PFSK-1 (cell line): ENCODE results near the gene HOMER2.

Experiments
- FOXP2 ChIP-seq: optimal IDR thresholded peaks from 2 replicates; pipeline ENCODE3; 2011; ENCODE audit warnings: borderline replicate concordance, control low read depth, inconsistent platforms; ENCODE audit not compliant: insufficient read depth; ENCODE audit errors: extremely low read length, extremely low read depth
- POLR2AphosphoS5 ChIP-seq: IDR thresholded peaks from 2 replicates; pipeline ENCODE4 v1.6.1; 2012; ENCODE audit warnings: low read depth, mild to moderate bottlenecking, control low read depth, low read length, moderate library complexity
- SIN3A ChIP-seq: IDR thresholded peaks from 2 replicates; pipeline ENCODE4 v1.6.1; 2012; ENCODE audit warnings: mild to moderate bottlenecking, low read length, moderate library complexity, borderline replicate concordance; ENCODE audit not compliant: insufficient read depth
- TAF1 ChIP-seq: IDR thresholded peaks from 2 replicates; pipeline ENCODE4 v1.6.1; 2012; ENCODE audit warnings: low read length, control low read depth, borderline replicate concordance; ENCODE audit not compliant: insufficient read depth
- TF ChIP-seq, protein P1 (sequence below), 2 experiments: IDR thresholded peaks; 2 replicates each; pipeline versions ENCODE4 v1.6.1 to v1.8.0; 2011 to 2012; ENCODE audit warnings: low read depth in 2 of 2, low read length in 2 of 2, control low read depth in 1 of 2, inconsistent platforms in 1 of 2, mild to moderate bottlenecking in 1 of 2, moderate library complexity in 1 of 2; ENCODE audit not compliant: insufficient read depth in 1 of 2

HOMER2 gene

DNA sequence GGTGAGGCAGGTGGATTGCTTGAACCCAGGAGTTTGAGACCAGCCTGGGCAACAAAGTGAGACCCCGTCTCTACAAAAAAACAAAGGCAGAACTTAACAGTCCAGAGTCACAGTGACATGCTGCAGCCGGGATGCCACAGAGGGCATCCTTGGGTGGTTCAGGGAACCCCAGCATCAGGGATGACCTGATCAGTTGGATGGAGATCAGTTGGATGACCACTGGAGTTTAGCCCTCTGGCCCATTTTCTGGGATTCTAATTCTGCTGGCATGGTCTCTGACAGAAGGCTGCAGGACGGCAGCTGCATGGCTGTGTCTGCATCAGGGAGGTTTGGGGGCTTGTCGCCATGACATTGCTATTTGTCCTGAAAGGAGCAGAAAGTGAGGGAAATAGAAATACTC is 123.3 kb downstream of the HOMER2 start:
- no peak for TF ChIP-seq FOXP2
- TF ChIP-seq, protein P1, sequence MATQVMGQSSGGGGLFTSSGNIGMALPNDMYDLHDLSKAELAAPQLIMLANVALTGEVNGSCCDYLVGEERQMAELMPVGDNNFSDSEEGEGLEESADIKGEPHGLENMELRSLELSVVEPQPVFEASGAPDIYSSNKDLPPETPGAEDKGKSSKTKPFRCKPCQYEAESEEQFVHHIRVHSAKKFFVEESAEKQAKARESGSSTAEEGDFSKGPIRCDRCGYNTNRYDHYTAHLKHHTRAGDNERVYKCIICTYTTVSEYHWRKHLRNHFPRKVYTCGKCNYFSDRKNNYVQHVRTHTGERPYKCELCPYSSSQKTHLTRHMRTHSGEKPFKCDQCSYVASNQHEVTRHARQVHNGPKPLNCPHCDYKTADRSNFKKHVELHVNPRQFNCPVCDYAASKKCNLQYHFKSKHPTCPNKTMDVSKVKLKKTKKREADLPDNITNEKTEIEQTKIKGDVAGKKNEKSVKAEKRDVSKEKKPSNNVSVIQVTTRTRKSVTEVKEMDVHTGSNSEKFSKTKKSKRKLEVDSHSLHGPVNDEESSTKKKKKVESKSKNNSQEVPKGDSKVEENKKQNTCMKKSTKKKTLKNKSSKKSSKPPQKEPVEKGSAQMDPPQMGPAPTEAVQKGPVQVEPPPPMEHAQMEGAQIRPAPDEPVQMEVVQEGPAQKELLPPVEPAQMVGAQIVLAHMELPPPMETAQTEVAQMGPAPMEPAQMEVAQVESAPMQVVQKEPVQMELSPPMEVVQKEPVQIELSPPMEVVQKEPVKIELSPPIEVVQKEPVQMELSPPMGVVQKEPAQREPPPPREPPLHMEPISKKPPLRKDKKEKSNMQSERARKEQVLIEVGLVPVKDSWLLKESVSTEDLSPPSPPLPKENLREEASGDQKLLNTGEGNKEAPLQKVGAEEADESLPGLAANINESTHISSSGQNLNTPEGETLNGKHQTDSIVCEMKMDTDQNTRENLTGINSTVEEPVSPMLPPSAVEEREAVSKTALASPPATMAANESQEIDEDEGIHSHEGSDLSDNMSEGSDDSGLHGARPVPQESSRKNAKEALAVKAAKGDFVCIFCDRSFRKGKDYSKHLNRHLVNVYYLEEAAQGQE (IDR thresholded peaks at IDR 0.05; ENCODE audit: insufficient read depth in 1 of 2, low read depth in 2 of 2, low read length in 2 of 2), result no peak
- no peak for TF ChIP-seq SIN3A
- TF ChIP-seq TAF1, result no peak
- no peak for TF ChIP-seq POLR2AphosphoS5

- no peak for TF ChIP-seq SIN3A
- no peak for TF ChIP-seq POLR2AphosphoS5
- no peak for TF ChIP-seq TAF1
- TF ChIP-seq FOXP2, result no peak
- TF ChIP-seq, protein P1 (IDR thresholded peaks at IDR 0.05; ENCODE audit: insufficient read depth in 1 of 2, low read depth in 2 of 2, low read length in 2 of 2), result no peak
These were observed 124.4 kb downstream of the HOMER2 start for GRCh38 chr15:82828075-82828474.

DNA sequence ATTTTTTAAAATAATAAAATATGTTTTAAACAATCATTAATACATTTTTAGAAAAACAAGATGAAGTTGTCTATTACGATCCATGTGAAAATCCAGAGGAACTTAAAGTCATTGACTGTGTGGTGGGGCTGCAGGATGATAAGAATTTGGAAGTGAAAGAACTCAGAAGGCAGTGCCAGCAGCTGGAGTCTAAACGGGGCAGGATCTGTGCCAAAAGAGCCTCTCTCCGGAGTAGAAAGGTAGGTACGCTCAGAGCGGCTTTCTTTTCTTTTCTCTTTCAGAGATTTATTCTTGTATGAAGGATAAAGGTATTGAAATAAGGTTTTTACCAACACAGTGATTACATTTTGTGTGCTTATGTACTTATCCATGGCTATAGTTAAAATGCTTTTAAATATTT is 129.5 kb downstream of the HOMER2 start:
- TF ChIP-seq, protein P1 (IDR thresholded peaks at IDR 0.05; ENCODE audit: insufficient read depth in 1 of 2, low read depth in 2 of 2, low read length in 2 of 2), result no peak
- TF ChIP-seq POLR2AphosphoS5, result no peak
- TF ChIP-seq FOXP2, result no peak
- no peak for TF ChIP-seq SIN3A
- TF ChIP-seq TAF1, result no peak

DNA sequence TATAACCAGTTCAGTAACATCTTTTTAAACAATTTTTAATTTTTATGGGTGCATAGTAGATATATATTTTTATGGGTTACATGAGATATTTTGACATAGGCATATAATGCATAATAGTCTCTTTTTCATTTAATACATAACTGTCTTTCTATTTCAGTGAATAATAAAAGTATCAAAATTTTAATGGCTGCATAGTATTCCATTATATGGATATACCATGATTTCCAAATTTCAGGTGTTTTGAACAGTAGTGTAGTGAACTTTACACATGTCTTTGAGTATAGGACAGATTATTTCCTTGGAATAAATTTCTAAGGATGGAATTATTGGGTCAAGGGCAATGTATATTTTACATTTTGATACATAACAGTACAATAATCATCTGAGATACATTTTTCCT is 132.4 kb downstream of the HOMER2 start:
- TF ChIP-seq FOXP2 (no peak), SIN3A (no peak), POLR2AphosphoS5 (no peak), TAF1 (no peak)
- TF ChIP-seq, protein P1 (IDR thresholded peaks at IDR 0.05; ENCODE audit: insufficient read depth in 1 of 2, low read depth in 2 of 2, low read length in 2 of 2), result no peak

DNA sequence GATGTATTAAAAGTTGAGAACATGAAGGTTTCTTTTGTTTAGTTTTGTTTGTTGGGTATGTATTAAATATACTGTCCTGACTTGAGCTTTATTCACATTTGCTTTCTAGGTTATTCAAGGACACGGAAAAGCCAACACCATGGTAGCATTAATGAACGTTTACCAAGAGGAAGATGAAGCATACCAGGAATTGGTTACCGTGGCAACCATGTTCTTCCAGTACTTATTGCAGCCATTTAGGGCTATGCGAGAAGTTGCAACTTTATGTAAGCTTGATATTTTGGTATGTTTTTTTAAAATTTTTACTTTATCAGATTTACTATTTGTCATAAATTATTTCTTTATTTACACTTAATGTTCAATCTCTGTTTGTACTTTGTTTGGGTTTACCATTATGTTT is 139.5 kb downstream of the HOMER2 start:
- TF ChIP-seq, protein P1 (IDR thresholded peaks at IDR 0.05; ENCODE audit: insufficient read depth in 1 of 2, low read depth in 2 of 2, low read length in 2 of 2), result no peak
- TF ChIP-seq TAF1, result no peak
- TF ChIP-seq POLR2AphosphoS5, result no peak
- TF ChIP-seq FOXP2, result no peak
- TF ChIP-seq SIN3A, result no peak
